ENCODE data around the gene CRISP1.
"Not testable (repeated sequence)": the region's sequence is repeated elsewhere in the genome, so short reads cannot be mapped to it uniquely, and the experiment has no call there.

CRISP1 gene

DNA sequence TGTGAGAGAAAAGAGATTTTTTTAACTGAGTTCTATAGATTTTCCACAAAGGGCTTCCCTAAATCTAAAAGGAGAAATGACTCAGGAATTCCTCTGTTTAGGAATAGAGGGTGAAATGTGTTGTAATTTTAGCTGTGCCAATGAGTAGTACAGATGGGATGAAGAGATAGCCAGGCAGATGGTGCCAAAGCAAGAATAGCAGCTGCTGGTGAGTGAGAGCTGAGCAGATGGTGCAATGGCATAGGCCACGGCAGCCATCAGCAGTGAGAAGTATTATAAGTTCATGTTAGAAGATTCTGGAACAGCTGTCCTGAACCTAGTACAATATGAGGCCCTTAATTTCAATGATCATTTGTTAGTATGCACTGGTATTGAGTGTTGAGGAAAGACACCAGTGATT is 40.2 kb upstream of the CRISP1 start:
- no peak overlapping the region for H3K4me3 ChIP-seq (ENCODE audit: low read depth, low read length)
- DNase-seq (ENCODE audit: low read depth, low spot score) = no peak
- in situ Hi-C loops (cut with HindIII; ENCODE audit: low sequenced_read_pairs) = no loop called here
- TF ChIP-seq, protein P1, sequence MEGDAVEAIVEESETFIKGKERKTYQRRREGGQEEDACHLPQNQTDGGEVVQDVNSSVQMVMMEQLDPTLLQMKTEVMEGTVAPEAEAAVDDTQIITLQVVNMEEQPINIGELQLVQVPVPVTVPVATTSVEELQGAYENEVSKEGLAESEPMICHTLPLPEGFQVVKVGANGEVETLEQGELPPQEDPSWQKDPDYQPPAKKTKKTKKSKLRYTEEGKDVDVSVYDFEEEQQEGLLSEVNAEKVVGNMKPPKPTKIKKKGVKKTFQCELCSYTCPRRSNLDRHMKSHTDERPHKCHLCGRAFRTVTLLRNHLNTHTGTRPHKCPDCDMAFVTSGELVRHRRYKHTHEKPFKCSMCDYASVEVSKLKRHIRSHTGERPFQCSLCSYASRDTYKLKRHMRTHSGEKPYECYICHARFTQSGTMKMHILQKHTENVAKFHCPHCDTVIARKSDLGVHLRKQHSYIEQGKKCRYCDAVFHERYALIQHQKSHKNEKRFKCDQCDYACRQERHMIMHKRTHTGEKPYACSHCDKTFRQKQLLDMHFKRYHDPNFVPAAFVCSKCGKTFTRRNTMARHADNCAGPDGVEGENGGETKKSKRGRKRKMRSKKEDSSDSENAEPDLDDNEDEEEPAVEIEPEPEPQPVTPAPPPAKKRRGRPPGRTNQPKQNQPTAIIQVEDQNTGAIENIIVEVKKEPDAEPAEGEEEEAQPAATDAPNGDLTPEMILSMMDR (IDR thresholded peaks at IDR 0.05; ENCODE audit: low read depth, low read length) = no peak

DNA sequence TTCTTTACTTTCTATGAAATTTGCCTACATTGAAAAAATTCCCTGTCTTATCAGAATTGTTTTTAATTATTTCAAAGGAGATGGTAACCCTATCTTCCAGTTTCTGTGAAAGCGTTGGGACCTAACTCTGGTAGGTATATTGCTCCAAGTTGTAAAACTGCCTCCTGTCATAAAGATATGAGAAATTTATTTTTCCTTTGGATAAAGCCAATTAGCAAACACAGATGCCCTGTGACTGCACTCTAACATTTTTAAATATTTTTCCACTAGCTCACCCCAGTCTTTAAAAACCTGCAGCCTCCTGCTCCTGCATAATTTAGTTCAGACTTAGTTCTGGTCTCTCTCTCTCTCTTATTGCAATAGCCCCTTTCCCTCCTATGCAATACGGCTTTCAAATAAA is 39.0 kb upstream of the CRISP1 start:
- DNase-seq (ENCODE audit: low read depth, low spot score) = no peak
- TF ChIP-seq, protein P1 (IDR thresholded peaks at IDR 0.05; ENCODE audit: low read depth, low read length) = no peak
- no peak overlapping the region for H3K4me3 ChIP-seq (ENCODE audit: low read depth, low read length)
- in situ Hi-C loops (cut with HindIII; ENCODE audit: low sequenced_read_pairs) = no loop called here

DNA sequence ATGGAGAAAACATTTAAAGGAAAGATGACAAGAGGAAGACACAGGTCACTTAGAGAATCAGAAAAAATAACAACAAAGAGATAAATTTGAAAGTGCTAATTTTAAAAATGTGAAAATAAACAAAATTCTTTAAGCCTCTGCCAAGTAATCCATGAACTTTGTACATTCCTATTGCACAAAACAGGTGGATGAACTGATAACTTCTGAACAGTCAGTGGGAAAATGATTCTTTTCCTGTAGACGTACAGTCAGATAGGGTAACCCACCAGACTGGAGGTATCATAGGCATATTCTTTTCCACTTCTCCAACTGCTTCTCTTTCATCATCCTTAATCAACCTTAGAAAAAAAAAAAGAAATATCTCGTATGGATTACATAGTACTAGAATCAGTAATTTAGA is 36.5 kb upstream of the CRISP1 start:
- no peak overlapping the region for H3K4me3 ChIP-seq (ENCODE audit: low read depth, low read length)
- in situ Hi-C loops (cut with HindIII; ENCODE audit: low sequenced_read_pairs) = no loop called here
- no peak for DNase-seq (ENCODE audit: low read depth, low spot score)
- TF ChIP-seq, protein P1 (IDR thresholded peaks at IDR 0.05; ENCODE audit: low read depth, low read length) = no peak

DNA sequence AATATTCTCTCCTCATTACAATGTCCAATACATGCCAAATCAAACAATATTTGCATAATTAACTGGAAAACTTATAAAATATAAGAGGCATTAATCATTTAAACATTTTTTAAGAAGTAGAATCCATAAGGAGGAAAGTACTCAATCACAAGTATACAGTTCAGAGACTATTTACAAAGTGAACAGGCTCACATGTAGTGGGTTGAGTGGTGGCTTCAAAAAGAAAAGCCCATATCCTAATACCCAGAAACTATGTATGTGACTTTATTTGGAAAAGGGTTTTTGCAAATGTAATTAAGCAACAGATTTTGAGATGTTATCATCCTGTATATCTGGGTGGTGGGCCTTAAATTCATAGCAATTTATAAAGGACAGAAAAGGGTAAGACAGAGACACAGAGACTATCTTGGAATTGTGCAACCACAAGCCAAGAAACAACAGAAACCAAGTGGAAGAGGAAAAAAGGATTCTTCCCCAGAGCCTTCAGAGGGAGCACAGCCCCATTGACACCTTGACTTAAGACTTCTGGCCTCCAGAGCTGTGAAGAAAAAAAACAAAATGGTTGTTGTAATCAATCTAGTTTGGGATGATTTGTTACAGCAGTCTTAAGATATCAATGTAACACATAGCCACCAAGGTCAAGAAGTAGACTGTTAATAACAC is 32.7 kb upstream of the CRISP1 start:
- no peak overlapping the region for H3K4me3 ChIP-seq (ENCODE audit: low read depth, low read length)
- TF ChIP-seq, protein P1 (IDR thresholded peaks at IDR 0.05; ENCODE audit: low read depth, low read length) = no peak
- in situ Hi-C loops (cut with HindIII; ENCODE audit: low sequenced_read_pairs) = no loop called here
- no peak for DNase-seq (ENCODE audit: low read depth, low spot score)

DNA sequence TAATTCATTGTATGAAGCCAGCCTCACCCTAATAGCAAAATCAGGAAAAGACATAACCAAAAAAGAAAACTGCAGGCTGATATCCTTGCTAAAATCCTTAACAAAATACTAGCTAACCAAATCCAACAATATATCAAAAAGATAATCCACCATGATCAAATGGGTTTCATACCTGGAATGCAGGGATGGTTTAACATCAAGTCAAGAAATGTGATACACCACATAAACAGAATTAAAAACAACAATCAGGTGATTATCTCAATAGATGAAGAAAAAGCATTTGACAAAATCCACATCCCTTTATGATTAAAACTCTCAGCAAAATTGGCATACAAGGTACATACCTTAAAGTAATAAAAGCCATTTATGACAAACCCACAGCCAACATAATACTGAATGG is 29.2 kb upstream of the CRISP1 start:
- H3K4me3 ChIP-seq (ENCODE audit: low read depth, low read length); in situ Hi-C loops (cut with HindIII; ENCODE audit: low sequenced_read_pairs); DNase-seq (ENCODE audit: low read depth, low spot score): not testable (repeated sequence)

DNA sequence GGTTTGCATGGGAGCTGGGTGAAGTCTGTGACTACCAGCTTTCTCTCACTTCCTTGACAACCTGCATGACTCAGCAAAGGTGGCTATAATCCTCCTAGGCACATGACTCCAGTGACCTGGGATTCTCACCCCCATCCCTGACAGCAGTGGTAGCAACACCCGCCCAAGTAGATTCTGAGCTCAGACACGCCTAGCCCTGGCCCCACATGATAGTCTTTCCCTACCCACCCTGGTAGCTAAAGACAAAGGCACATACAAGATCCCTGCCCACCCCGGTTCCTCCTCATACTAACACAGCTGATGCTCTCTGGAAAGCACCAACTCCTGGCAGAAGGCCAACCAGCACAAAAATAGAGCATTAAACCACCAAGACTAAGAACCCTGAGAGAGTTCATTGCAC is 25.9 kb upstream of the CRISP1 start:
- in situ Hi-C loops (cut with HindIII; ENCODE audit: low sequenced_read_pairs) = no loop called here
- DNase-seq (ENCODE audit: low read depth, low spot score) = no peak
- H3K4me3 ChIP-seq (ENCODE audit: low read depth, low read length) = no peak overlapping the region
- TF ChIP-seq, protein P1 (IDR thresholded peaks at IDR 0.05; ENCODE audit: low read depth, low read length) = no peak

DNA sequence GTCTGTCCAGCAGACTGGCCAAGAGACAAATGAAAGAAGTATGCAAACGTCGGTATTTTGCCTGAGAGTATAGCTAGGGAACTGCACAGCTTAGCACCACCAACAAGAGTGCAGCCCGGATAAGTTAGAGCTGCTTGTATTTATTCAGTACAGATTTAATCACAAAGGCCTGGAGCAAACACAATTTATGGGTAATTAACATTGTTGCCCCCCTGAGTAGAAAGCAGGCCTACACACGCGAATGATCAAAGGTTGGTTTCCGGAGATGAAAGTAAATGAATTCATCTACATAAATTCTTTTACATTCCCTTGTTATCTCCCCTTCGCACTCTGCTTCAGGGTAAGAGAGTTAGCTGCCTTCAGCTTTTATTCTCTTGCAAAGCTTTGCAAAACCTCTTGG is 24.7 kb upstream of the CRISP1 start:
- TF ChIP-seq, protein P1 (IDR thresholded peaks at IDR 0.05; ENCODE audit: low read depth, low read length) = no peak
- no peak overlapping the region for H3K4me3 ChIP-seq (ENCODE audit: low read depth, low read length)
- no peak for DNase-seq (ENCODE audit: low read depth, low spot score)
- in situ Hi-C loops (cut with HindIII; ENCODE audit: low sequenced_read_pairs) = no loop called here
